ENCODE data around the gene LIFR.

- TF ChIP-seq CTCF (IDR thresholded peaks at IDR 0.05) (no peak), ZFX (IDR thresholded peaks at IDR 0.05; ENCODE audit: borderline replicate concordance) (no peak)
These were observed 17.1 kb upstream of the LIFR start for GRCh38 chr5:38573521-38573920.

Measured in 22Rv1 (cell line).